Pancreas (tissue), 10 donors: ENCODE measurements around the gene CDH22. TPM values are rescaled to one million over a fixed set of nuclear protein-coding genes. Genes with fewer than 3 reads are reported as not detected.

Experiments
- ATAC-seq, 4 donors: fragments of 200-7000 bp; cut with Tn5 transposase; one replicate each; pipeline versions ENCODE4 v1.8.0 to v1.9.1; 2020; ENCODE audit warnings: mild to moderate bottlenecking in 4 of 4, moderate library complexity in 4 of 4
- DNase-seq, 6 donors: peaks; one replicate each; pipeline ENCODE4 v3.0.0-alpha.2; 2020
- FAIRE-seq: peaks from 2 replicates; lab custom pipeline; 2012; peaks lifted over from hg19 to GRCh38; lab: Jason Lieb, UNC
- H3K27ac ChIP-seq, 4 donors: fragments of 200-600 bp; sonication (generic); 1 replicate in 3 of 4; 2 replicates in 1 of 4; pipeline versions ENCODE4 v1.5.0 to v1.8.0; 2020
- H3K27me3 ChIP-seq, 4 donors: fragments of 200-600 bp; one replicate each; pipeline ENCODE4 v1.8.0; 2021
- H3K36me3 ChIP-seq, 3 donors: fragments of 200-600 bp; sonication (generic) in 1 of 3; one replicate each; pipeline versions ENCODE4 v1.5.0 to v1.8.0; 2020 to 2021
- H3K4me1 ChIP-seq, 3 donors: fragments of 200-600 bp; one replicate each; pipeline ENCODE4 v1.8.0; 2021
- H3K4me3 ChIP-seq, 4 donors: fragments of 200-600 bp; sonication (generic) in 2 of 4; one replicate each; pipeline versions ENCODE4 v1.5.0 to v1.8.0; 2020 to 2021
- H3K9me3 ChIP-seq, 4 donors: fragments of 200-600 bp; one replicate each; pipeline ENCODE4 v1.8.0; 2021
- CTCF ChIP-seq, 4 donors: fragments of 200-600 bp; sonication (generic) in 3 of 4; IDR thresholded peaks; one replicate each; pipeline versions ENCODE4 v1.5.0 to v1.8.0; 2021; ENCODE audit warnings: antibody characterized with exemption in 4 of 4
- WGBS, 2 donors: extraction: QIAGEN DNeasy Blood & Tissue Kit; methylation state at CpG; one replicate each; pipeline ENCODE4 v1.1.7; 2013; 5-methylcytosine and 5-hydroxymethylcytosine counted together
- intact Hi-C, 3 donors: fragments of 100-400 bp; cut with DNase I; formaldehyde crosslinking; loops; one replicate each; pipeline versions ENCODE4 v1.11.1 to v1.14.2; 2022
- polyA plus RNA-seq, 2 donors: library from polyadenylated mRNA; stranded (reverse); fragments of 200-250 nt; gene quantifications; one replicate each; pipeline ENCODE4 v1.2.3, GENCODE V29; 2013
- total RNA-seq, 6 donors: library from RNA; stranded (reverse); fragmentation: NEBNext Ultra II Directional in 4 of 6; extraction: Animal tissue kit (Norgen Biotek cat#: 25700) in 4 of 6; gene quantifications; one replicate each; pipeline versions ENCODE4 v1.2.1 to v1.2.4, GENCODE V29; 2021 to 2023
- donor health status: healthy with polysubstance abuse.
- donor health status: DM: no; HTN: no; CAD: no; lungs with moderate emphysema.
- donor health status: DM: no; HTN: no; CAD: no.
- donor health status: control.
- donor health status: control.
- donor health status: Bipolar disorder and iron deficiency.
- donor health status: DM: yes; HTN: yes; CAD: no.
- donor health status: DM: no; HTN: no; CAD: no.
- donor health status: DM: no; HTN: no; CAD: no.
- donor health status: DM: yes; HTN: yes; CAD: no.

Gene CDH22
- total and polyA plus RNA-seq, 8 donors = 0.97 to 11.9 (median 3.3) TPM

- no peak for FAIRE-seq
- WGBS, 2 donors = 33 to 38% methylated on average over 6 of the region's 6 CpGs
- intact Hi-C loops = loop anchor here in 2 of 3 donors (5.0 to 10.0 kb wide), 2 partner anchors 213 to 216 kb away; no protein-coding TSS in a partner anchor
- Histone ChIP-seq H3K4me3 (no peak overlapping the region), H3K36me3 (no peaks in the 10 kb centered on the region), H3K9me3 (no peaks in the 10 kb centered on the region), H3K4me1 (no peaks in the 10 kb centered on the region), H3K27ac (no peak overlapping the region), H3K27me3 (no peaks in the 10 kb centered on the region)
- DNase-seq = peak in 1 of 6 donors; percentile 2
- TF ChIP-seq CTCF (IDR thresholded peaks at IDR 0.05) = no peak
- ATAC-seq = no peak
Measured at GRCh38 chr20:46131396-46131795, 176.9 kb downstream of the CDH22 start.

GRCh38 chr20:46130534-46130933, 177.8 kb downstream of the CDH22 start:
- intact Hi-C loops = loop anchor here in 2 of 3 donors (5.0 to 10.0 kb wide), 2 partner anchors 214 to 217 kb away; no protein-coding TSS in a partner anchor
- Histone ChIP-seq H3K27ac (no peak overlapping the region), H3K9me3 (no peaks in the 10 kb centered on the region), H3K36me3 (no peaks in the 10 kb centered on the region), H3K27me3 (no peaks in the 10 kb centered on the region), H3K4me1 (no peaks in the 10 kb centered on the region), H3K4me3 (no peak overlapping the region)
- WGBS, 2 donors = 41 to 43% methylated on average over 4 of the region's 4 CpGs
- no peak for TF ChIP-seq CTCF (IDR thresholded peaks at IDR 0.05)
- DNase-seq = peak in 1 of 6 donors; percentile 52
- ATAC-seq = no peak
- no peak for FAIRE-seq

GRCh38 chr20:46129955-46130481, 178.3 kb downstream of the CDH22 start:
- Histone ChIP-seq H3K9me3 (no peaks in the 10 kb centered on the region), H3K4me1 (no peaks in the 10 kb centered on the region), H3K27ac (no peak overlapping the region), H3K27me3 (no peaks in the 10 kb centered on the region), H3K36me3 (no peaks in the 10 kb centered on the region), H3K4me3 (no peak overlapping the region)
- intact Hi-C loops = loop anchor here in 2 of 3 donors (5.0 to 10.0 kb wide), 2 partner anchors 215 to 217 kb away; no protein-coding TSS in a partner anchor
- no peak for FAIRE-seq
- no peak for ATAC-seq
- 19 to 37% methylated on average over 5 of the region's 5 CpGs for WGBS, 2 donors
- DNase-seq = peak in 1 of 6 donors; percentile 22
- no peak for TF ChIP-seq CTCF (IDR thresholded peaks at IDR 0.05)

- FAIRE-seq (no peak), DNase-seq (peak in 2 of 6 donors; percentile 41 to 64), ATAC-seq (peak in 3 of 4 donors; percentile 49 to 59 (median 53))
- Histone ChIP-seq H3K27me3 (no peaks in the 10 kb centered on the region), H3K4me3 (no peak overlapping the region), H3K27ac (no peak overlapping the region), H3K36me3 (peaks cover 0 to 6% (median 0%) of the 10 kb centered on the region in 3 donors), H3K9me3 (no peaks in the 10 kb centered on the region), H3K4me1 (no peaks in the 10 kb centered on the region)
- intact Hi-C loops = no loop called here
- WGBS, 2 donors = 26 to 34% methylated on average over 16 of the region's 16 CpGs
- peak; percentile 19 to 44 (median 38) for TF ChIP-seq CTCF (IDR thresholded peaks at IDR 0.05)
Measured at GRCh38 chr20:46128310-46129151, 179.8 kb downstream of the CDH22 start.
